Measurements from ENCODE around the gene P3H2. TPM values are rescaled to one million over a fixed set of nuclear protein-coding genes. Genes with fewer than 3 reads are reported as not detected.

P3H2 gene
- total RNA-seq, 1 experiment from 2014 or later, result 0.76 TPM

DNA sequence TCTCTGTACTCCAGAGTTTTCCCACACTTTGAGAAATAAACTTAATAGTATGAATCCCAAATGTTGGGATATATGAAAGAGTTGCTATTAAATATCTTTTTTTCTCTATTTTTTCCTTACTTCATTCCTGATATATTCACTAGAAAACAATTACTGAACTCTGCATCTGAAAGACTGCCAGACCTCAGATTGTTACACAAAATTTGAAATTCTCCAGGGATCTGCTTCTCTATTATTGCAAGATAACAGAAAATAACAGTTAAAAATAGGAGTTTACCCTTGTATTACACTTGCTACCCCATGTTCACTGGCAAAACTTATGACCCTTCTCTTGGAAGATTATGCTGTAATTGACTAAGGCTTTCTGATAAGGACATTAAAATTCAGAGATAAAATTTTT lies 11.7 kb upstream of the P3H2 start:
- Histone ChIP-seq H3K9ac (ENCODE audit: low read length) (no peak overlapping the region), H3K4me1 (ENCODE audit: control insufficient read depth in 1 of 2, insufficient read depth in 2 of 2, low read length in 2 of 2) (peaks cover 2 to 5% of the 10 kb centered on the region in 2 experiments; a peak in 2 of 4 replicates), H3K27ac (ENCODE audit: low read depth, low read length) (no peak overlapping the region), H3K4me2 (ENCODE audit: low read length) (no peak overlapping the region), H3K36me3 (ENCODE audit: control insufficient read depth in 1 of 2, insufficient read depth in 2 of 2, low read length in 2 of 2) (no peaks in the 10 kb centered on the region), H3K79me2 (ENCODE audit: insufficient read depth, low read length) (no peaks in the 10 kb centered on the region), H3K4me3 (replicated peaks in 1 of 2; ENCODE audit: low read depth in 1 of 2, low read length in 2 of 2) (no peak overlapping the region), H3K9me3 (ENCODE audit: control insufficient read depth in 1 of 2, insufficient read depth in 1 of 2, low read depth in 1 of 2, low read length in 2 of 2) (no peaks in the 10 kb centered on the region), H4K20me1 (ENCODE audit: insufficient read depth) (no peaks in the 10 kb centered on the region), H2AFZ (ENCODE audit: low read depth, low read length, poor library complexity, severe bottlenecking) (peak overlapping the region; percentile 27), H3K9me2 (ENCODE audit: insufficient read depth) (no peaks in the 10 kb centered on the region; the same call in 1 of the 2 replicates), H3K27me3 (ENCODE audit: insufficient read depth, low read length) (no peaks in the 10 kb centered on the region)
- ChIA-PET POLR2A (no interaction called here), CTCF (no interaction called here), RAD21 (ENCODE audit: low non-redundant PET in 1 of 2, low total read pairs in 2 of 2, uncharacterized antibody in 2 of 2, unreplicated experiment in 2 of 2) (no interaction called here)
- intact Hi-C loops (cut with micrococcal nuclease), result no loop called here
- ATAC-seq (no peak), DNase-seq (ENCODE audit: low read depth, low spot score) (no peak)
- TF ChIP-seq SP1 (IDR thresholded peaks at IDR 0.05; ENCODE audit: low read depth) (no peak), FOSL1 (IDR thresholded peaks at IDR 0.05; ENCODE audit: low read depth) (no peak), YY1 (IDR thresholded peaks at IDR 0.05; ENCODE audit: extremely low read depth, insufficient replicate concordance, low read depth, low read length) (no peak), RAD21 (IDR thresholded peaks at IDR 0.05; ENCODE audit: low read depth) (no peak), CBX3 (IDR thresholded peaks at IDR 0.05; ENCODE audit: low read depth) (no peak), ELF1 (IDR thresholded peaks at IDR 0.05; ENCODE audit: borderline replicate concordance, low read depth) (no peak)
- TF ChIP-seq, protein P1, sequence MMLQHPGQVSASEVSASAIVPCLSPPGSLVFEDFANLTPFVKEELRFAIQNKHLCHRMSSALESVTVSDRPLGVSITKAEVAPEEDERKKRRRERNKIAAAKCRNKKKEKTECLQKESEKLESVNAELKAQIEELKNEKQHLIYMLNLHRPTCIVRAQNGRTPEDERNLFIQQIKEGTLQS (IDR thresholded peaks at IDR 0.05), result no peak
- TF ChIP-seq, protein P2, sequence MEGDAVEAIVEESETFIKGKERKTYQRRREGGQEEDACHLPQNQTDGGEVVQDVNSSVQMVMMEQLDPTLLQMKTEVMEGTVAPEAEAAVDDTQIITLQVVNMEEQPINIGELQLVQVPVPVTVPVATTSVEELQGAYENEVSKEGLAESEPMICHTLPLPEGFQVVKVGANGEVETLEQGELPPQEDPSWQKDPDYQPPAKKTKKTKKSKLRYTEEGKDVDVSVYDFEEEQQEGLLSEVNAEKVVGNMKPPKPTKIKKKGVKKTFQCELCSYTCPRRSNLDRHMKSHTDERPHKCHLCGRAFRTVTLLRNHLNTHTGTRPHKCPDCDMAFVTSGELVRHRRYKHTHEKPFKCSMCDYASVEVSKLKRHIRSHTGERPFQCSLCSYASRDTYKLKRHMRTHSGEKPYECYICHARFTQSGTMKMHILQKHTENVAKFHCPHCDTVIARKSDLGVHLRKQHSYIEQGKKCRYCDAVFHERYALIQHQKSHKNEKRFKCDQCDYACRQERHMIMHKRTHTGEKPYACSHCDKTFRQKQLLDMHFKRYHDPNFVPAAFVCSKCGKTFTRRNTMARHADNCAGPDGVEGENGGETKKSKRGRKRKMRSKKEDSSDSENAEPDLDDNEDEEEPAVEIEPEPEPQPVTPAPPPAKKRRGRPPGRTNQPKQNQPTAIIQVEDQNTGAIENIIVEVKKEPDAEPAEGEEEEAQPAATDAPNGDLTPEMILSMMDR (IDR thresholded peaks at IDR 0.05 in 2 of 3, conservative IDR thresholded peaks at IDR 0.05 in 1 of 3; ENCODE audit: borderline replicate concordance in 1 of 3, insufficient read depth in 1 of 3, low read depth in 2 of 3, low read length in 2 of 3), result no peak
- no TSS peak for BruUV-seq (replicated peaks)

DNA sequence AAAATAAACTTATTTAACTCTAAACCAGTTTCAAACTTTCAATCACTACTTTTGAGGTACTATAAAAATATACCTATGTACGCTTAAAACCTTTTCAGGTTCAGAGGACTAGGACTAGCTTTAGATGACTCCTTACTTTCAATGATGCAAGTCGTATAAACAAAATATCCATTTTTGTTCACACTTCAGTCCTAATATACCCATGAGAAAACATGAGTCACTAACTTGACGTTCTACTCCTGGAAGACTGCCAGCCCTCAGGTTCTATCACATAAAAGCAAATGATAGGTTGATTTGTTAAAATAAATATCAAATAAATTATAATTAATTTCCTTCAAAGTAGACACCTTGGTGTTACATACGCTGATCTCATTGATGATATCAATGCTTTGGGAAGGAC lies 10.6 kb upstream of the P3H2 start:
- Histone ChIP-seq H3K27ac (ENCODE audit: low read depth, low read length) (no peak overlapping the region), H3K9ac (ENCODE audit: low read length) (no peak overlapping the region), H2AFZ (ENCODE audit: low read depth, low read length, poor library complexity, severe bottlenecking) (peak overlapping the region; percentile 60), H3K79me2 (ENCODE audit: insufficient read depth, low read length) (no peaks in the 10 kb centered on the region), H3K4me3 (replicated peaks in 1 of 2; ENCODE audit: low read depth in 1 of 2, low read length in 2 of 2) (no peak overlapping the region), H3K9me2 (ENCODE audit: insufficient read depth) (no peaks in the 10 kb centered on the region), H3K4me2 (ENCODE audit: low read length) (no peak overlapping the region), H3K36me3 (ENCODE audit: control insufficient read depth in 1 of 2, insufficient read depth in 2 of 2, low read length in 2 of 2) (no peaks in the 10 kb centered on the region), H3K9me3 (ENCODE audit: control insufficient read depth in 1 of 2, insufficient read depth in 1 of 2, low read depth in 1 of 2, low read length in 2 of 2) (no peaks in the 10 kb centered on the region), H3K4me1 (ENCODE audit: control insufficient read depth in 1 of 2, insufficient read depth in 2 of 2, low read length in 2 of 2) (peaks cover 2 to 5% of the 10 kb centered on the region in 2 experiments; a peak in 2 of 4 replicates), H3K27me3 (ENCODE audit: insufficient read depth, low read length) (no peaks in the 10 kb centered on the region), H4K20me1 (ENCODE audit: insufficient read depth) (no peaks in the 10 kb centered on the region)
- peak; percentile 24 for DNase-seq (ENCODE audit: low read depth, low spot score)
- TF ChIP-seq RAD21 (IDR thresholded peaks at IDR 0.05; ENCODE audit: low read depth) (no peak), SIN3A (IDR thresholded peaks at IDR 0.05; ENCODE audit: low read depth) (no peak), FOSL1 (IDR thresholded peaks at IDR 0.05; ENCODE audit: low read depth) (peak; percentile 35; the same call in 1 of the 2 replicates)
- RAD21 ChIA-PET (ENCODE audit: low non-redundant PET in 1 of 2, low total read pairs in 2 of 2, uncharacterized antibody in 2 of 2, unreplicated experiment in 2 of 2), result no interaction called here
- BruUV-seq (replicated peaks), result no TSS peak
- intact Hi-C loops (cut with micrococcal nuclease), result no loop called here
- CTCF ChIA-PET, result no interaction called here
- no peak for ATAC-seq
- POLR2A ChIA-PET, result no interaction called here

Measured in HCT116 (cell line).